Posterior cingulate gyrus (tissue), 11 donors: Measurements from ENCODE around the gene CBFA2T3.
A peak's percentile ranks its signal among the peaks of the same experiment; 100 is the strongest.
"Not testable (repeated sequence)": the region's sequence is repeated elsewhere in the genome, so short reads cannot be mapped to it uniquely, and the experiment has no call there.

Source experiments
- DNase-seq, 10 donors: peaks; one replicate each; pipeline versions ENCODE4 v3.0.0 to v3.0.0-alpha.2; 2020 to 2021; ENCODE audit warnings: mixed read lengths in 3 of 10
- intact Hi-C: fragments of 100-400 bp; cut with DNase I; formaldehyde crosslinking; loops from one replicate; pipeline ENCODE4 v1.15.1; 2023

The CBFA2T3 gene

DNA sequence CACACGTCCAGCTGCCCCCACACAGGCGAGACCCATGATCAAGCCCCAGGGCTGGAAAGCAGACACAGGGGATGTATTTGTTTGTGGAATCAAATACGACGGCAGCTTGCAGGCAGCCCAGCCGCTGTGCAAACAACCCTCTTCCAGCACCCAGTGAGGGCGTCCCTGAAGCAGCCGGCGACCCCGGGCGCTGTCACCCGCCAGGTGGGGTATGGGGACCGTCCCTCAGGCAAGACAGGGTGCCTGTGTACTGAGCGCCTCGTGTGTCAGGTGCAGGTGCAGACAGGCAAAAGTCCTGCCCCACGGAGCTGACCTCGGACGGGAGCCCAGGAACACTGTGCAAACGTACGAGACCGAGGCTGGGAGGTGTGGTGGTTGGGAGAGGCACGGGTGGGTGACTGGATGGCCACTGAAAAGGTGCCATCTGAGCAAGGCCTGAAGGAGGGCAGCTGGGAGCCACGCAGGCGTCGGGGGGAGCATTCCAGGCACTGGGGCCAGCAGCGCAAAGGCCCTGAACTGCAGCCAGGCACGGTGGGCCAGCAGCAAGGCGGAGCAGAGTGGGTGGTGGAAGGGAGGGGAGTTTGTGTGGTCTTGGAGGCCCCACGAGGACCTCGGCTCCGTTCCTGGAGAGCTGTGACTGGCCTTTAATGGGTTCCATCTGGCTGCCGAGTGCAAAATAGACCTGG lies 48.5 kb downstream of the CBFA2T3 start:
- intact Hi-C loops: no loop called here
- DNase-seq: no peak

DNA sequence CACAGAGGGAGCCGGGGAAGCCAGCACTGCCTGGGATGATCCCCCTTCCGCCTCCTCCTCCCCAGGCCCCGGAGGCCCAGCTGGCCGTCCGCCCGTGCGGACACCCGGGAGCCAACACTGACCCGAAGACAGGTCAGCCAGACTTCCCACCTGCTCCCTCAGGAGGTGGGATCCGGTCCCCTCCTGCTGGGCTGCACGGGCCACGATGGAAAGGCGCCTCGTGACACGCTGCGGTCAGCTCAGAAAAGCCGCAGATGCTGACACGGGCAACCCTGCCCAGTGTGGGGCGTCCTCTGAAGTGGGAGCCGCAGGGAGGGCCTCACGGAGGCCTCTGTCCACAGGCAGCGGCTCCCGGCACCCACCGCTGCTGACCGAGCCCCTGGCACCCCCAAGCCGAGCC lies 49.3 kb downstream of the CBFA2T3 start:
- intact Hi-C loops: no loop called here
- no peak for DNase-seq

DNA sequence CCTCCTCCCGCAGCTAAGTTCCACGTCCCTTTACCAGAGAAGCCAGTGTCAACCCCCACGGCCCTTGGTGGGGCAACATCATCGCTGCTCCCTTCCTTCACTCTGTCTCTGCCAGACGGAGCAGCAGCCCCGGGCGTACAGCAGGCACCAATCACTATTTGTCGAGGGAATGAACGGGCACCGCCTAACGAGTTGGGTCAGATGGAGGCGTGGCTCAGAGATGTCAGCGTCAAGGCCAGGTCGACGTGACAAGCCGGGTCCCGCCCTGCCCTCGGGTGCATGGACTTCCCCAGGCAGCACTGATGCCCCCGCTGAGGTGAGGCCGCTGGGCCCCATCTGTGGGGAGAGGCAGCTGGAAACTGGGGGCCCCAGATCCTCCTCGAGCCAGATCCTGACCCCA lies 50.0 kb downstream of the CBFA2T3 start:
- intact Hi-C loops: no loop called here
- DNase-seq: no peak

DNA sequence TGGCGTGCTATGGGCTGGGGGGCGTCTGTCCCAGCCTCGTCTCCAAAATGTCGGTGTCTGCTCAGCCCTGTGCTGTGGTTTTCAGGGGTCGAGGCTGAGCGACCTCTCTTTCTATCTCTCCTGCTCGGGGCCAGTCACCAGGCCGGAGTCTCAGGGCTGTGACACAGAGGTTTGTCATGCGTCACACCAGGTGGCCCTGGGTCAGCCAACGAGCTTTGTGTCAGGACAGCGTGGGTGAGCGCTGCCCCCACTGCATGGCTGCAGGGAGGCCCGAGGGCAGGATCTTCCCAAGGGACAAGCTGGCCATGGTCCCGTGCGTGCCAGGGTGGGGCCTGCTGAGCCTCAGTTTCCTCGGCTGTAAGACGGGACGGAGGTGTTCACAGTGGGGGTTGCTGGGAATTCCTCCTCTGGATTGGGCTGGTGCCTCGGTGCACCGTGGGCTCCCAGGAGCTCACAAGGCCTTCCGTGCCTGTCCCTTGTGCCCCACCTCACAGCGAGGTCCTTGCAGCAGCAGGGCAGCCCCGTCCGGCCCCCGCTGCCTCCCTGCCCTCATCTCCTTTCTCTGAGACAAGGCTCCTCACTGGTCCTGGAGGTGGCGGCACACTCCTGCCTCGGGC lies 50.5 kb downstream of the CBFA2T3 start:
- DNase-seq: no peak
- intact Hi-C loops: no loop called here

DNA sequence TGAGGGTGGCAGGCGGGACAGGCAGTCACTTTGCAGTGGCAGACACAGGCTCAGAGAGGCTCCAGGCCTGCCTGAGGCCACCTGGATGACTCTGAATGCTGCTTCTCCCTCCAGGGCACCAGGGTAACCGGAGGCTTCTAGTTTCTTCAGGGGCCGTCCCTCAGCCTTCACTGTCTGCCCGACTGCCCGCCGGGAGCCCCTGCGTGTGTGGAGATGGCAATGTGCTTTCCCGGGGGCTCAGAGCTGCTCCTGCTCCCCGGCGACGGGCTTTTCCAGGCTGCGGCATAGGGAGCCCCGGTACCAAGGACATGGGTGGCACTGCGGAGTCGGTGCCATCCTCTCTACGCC lies 51.5 kb downstream of the CBFA2T3 start:
- intact Hi-C loops: no loop called here
- DNase-seq: no peak

DNA sequence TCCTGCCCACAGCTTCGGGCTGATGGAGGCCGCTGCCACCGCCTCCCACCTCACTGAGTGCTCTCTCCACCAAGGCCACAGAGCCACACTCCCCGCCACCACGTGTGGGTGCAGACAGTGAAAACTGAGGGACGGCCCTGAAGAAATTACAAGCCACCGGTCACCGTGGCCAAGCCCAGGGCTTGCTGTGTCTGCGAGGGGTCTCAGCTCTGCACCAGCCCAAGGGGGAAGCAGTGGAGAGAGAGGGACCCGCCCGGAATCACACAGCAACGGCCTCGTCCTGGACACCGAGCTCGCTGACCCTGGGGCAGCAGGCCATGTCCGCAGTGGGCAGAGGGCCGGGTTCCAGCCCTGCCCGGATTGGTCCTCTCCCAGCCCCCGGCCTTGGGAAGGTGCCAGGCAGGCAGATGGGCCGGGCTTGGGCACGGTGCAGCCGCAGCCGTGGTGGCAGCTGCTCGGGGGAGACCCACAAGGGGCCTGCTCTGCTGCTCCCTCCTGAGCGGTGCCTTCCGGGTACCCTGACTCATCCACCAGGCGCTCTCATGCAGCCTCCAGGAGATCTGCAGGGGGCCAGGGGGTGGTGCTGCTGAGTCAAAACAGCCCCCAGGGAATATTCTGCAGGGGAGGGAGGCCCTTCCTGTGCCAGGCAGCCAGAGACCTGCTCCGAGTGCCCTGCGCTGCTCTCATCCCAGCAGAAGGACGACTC lies 52.0 kb downstream of the CBFA2T3 start:
- peak in 4 of 10 donors; percentile 21 to 84 (median 56) for DNase-seq
- intact Hi-C loops: no loop called here

DNA sequence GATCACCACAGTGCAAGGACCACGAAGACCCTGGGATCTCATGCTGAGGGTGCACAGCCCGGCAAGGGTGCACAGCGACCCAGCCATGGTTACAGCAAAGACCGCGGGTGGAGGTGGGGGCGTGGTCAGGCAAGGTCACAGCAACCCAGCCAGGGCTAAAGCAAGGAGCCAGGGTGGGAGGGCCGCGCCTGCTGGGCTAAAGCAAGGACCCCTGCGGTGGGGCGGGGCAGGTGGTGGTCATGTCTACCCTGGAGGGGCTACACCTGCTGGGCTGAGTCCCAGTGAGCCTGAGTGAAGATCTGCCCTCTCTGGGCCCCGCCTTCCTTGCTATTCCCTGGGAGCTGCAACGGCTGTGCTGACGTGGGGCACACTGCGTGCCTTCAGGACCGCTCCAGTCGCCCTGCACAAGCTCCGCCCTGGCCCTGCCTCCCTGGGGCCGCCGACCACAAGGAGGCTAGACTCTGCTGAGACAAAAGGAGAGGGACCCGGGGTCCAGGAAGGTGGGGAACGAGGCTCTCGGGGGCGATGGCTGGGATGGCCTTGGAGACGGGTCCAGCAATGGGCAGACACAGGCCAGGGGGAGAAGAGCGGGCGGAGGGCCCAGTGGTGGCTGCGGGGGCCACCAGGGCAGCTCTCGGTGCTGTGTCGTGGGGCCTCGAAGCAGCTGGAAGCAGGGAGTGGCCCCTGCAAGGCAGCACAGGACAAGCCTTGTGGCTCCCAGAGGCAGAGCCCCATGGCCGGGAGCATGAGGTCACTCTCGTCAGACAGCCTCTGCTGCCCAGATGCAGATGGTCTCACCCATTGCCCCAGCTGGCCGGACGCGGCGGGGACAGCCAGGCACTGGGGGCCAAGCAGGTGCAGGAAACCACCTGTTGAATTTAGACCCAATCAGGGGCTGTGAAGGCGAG lies 52.8 kb downstream of the CBFA2T3 start:
- no peak for DNase-seq
- intact Hi-C loops: no loop called here

DNA sequence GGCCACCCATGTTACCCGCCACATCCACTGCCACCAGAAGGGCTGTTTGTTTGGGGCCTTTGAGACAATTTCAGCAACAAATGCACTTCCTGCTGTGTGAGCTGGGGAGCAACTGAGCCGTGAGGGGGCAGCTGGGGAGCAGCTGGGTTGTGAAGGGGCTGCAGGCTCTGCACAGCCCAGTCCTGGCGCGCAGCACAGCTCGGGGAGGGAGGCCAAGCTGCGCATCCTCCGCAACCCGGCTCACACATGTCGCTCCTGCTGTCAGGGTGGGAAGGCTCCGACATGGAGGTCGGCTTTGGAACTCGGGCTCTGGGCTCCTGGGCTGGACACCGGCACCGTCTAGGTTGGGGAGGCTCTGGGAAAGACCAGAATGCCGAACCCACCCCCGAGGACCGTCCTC lies 53.6 kb downstream of the CBFA2T3 start:
- intact Hi-C loops: no loop called here
- DNase-seq: no peak

DNA sequence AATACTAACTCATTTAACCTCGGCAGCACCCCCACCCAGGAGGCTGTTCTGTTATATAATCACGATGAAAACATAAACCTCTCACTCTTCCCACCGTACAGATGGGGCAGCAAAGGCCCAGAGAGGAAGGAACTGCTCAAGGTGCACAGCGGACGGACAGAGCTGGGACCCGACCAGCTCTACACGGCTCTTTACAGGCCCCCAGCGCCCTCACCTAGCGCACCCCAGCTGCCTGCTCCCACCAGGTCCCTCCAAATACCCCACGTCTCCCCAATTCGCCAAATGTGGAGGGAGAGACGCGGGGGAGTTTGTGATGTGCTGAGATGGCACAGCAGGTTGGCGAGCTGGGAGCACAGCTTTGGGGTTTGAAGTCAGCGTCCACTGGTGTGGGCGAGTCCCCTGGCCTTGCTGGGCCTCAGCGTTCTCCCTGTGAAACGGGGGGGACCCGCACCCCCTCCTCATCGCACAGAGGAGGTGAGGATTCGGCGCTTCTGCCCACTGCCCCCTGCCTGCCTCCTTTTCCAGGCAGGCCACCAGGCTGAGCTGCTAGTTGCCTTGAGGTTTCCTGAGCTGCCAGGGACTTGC lies 54.1 kb downstream of the CBFA2T3 start:
- no peak for DNase-seq
- intact Hi-C loops: no loop called here

DNA sequence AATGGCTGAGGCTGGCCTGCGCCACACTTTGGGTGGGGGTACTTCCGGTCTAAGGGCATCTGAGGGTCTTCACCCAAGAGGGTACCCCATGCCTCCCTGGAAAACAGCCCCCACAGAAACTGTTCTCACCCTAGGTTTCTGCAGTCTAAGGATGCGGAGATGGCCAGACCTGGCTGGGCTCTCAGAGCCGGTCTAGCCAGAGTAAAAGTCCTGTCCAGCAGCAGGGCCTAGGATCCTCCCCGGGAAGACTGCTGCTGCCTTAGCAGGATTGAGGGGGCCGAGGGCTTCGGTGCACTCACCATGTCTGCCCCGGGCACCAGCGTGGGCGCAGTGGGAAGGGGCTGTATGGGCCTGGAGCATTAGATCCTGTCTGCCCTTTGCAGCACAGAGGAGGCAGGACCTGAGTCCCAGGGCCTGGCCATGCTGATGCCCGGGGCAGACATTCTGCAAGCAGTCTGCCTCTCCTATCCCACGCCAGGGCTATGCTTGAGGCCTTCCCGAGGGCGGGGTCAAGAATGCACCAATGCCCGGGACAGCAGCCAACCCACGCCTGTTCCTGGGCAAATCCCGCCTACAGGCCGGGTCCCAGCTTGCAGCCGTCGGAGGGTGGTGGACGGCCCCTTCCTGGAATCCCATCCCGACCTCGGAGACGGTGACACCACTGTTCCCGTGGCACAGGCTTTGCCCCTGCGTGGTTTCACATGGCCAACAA lies 54.7 kb downstream of the CBFA2T3 start:
- no peak for DNase-seq
- intact Hi-C loops: no loop called here

DNA sequence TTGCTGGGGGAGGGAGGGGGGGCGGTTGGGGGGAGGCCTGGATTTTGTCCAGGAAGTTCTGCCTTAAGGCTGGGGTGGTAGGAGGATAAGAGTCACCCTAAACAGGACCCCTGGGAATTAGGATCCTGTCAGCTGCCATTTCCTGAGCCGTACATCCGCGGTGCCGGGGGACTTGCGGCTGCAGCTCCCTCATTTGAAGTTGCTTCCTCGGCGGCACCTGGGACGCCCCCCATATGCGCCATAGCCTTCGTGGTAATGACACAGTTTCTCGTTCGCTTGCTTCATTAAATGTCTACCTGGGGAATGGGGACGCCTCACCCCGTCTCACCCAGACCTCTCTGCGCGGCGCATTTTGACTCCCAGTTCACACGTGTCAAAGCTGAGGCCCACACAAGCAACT lies 55.4 kb downstream of the CBFA2T3 start:
- intact Hi-C loops: no loop called here
- DNase-seq: no peak

DNA sequence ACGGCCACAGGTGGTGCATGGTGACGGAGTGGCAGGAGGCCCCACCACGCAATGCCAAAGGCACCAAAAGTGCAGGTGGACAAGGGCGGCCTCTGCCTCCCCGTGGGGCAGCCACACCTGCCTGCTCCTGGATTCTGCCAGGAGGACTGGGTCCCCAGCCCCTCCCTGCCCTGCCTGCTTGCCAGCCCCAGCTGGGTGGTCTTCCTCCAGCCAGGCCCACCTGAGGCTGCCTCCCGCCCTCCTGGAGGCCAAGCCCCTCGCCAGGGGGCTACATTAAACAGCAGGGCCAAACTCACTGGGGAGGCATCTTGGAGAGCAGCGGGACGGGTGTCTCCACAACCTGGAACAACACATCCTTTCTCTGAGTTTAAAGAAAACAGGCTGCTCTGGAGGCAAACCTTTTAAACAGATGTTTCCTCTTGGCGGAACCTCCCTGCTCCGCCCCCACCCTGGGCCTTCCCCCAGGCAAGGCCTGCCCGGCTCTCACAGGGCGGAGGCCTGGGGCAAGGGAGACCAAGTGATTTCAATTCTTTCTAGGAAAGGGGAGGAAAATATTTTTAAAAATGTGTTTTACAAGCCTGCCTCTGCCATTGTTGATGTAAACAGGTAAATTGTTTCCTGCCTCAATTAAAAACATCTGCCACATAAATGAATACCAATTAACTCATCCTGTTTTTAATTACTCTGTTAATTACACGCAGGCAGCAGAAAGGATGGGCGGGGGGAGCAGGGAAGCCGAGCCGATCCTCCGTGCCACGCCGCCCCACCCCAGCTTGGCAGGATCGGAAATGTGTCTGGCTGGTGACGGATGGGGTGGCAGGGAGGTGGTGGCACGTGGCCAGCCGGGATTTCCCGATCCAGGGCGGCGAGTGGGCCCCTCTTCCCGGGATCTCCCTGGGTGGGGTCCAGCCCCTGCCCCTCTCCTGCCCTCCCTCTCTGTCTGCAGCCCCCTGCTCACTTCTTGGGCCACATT lies 56.1 kb downstream of the CBFA2T3 start:
- intact Hi-C loops: no loop called here
- DNase-seq: no peak

DNA sequence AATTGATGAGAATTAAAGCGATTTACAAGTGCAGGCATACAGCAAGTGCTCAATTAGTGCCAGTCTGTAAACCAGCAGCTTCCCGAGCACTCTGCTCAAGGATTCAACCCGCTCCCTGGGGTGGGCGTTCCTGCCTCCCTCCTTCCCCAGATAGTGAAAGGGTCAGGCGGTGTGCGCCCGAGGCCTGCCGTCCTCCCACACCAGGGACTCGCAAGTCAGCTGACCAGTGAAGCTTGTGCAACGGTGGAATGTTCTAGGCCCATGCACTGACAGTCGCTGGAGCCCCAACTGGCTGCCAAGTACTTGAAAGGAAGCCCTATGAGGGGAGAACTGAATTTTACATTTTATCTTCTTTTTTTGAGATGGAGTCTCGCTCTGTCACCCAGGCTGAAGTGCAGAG lies 57.1 kb downstream of the CBFA2T3 start:
- intact Hi-C loops: no loop called here
- DNase-seq: no peak

DNA sequence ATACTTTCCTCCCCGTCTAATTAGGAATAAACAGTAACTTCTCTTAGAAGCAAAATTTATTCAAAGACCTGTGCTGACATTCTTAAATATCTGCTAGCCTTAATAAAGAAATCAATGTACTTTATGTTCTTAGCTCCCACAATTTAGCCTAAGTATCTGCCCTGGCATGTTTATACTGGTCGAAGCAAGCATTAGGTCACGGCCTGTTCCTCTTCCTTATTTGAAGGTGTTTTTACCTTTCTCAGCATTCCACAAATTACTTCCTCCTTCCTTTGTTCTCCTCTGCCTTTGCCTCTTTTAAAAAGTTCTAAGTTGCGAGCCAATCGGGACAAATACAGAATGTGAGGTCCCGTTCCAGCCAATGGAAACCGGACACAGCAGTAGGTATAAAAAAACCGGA lies 58.1 kb downstream of the CBFA2T3 start:
- DNase-seq, intact Hi-C loops: not testable (repeated sequence)

DNA sequence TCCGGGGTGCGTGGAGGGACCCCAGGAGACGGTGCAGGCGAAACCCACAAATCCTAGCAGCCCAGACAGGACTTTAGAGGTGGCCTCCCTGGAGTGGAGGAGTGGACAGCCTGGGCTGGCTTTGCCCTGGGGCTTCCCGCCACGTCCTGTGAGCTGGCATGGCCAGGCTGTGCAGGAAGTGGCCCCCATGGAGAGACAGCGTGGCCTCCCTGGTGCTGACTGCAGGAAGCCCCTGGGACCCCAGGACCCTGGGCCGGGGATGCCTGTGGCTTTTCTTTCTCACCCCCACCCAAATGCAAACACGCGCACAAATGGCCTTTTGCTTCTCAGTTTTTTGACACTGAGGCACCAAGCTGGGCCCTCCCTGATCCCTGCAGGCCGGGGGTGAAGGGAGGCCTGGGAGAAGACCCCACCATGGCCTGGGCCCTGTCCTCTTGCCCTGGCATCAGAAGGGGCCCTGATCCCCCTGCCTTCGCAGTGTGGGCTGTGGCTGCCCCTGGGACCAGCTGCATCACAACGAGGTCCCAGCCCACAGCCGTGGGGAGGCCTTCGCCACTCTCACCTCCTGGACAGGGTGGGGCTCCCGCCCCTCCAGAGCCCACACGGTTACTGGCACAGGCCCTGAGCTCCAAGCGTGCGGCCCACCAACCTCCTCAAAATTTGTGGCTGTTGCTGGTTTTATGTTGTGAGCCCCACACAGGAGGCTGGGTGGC lies 58.9 kb downstream of the CBFA2T3 start:
- intact Hi-C loops: no loop called here

DNA sequence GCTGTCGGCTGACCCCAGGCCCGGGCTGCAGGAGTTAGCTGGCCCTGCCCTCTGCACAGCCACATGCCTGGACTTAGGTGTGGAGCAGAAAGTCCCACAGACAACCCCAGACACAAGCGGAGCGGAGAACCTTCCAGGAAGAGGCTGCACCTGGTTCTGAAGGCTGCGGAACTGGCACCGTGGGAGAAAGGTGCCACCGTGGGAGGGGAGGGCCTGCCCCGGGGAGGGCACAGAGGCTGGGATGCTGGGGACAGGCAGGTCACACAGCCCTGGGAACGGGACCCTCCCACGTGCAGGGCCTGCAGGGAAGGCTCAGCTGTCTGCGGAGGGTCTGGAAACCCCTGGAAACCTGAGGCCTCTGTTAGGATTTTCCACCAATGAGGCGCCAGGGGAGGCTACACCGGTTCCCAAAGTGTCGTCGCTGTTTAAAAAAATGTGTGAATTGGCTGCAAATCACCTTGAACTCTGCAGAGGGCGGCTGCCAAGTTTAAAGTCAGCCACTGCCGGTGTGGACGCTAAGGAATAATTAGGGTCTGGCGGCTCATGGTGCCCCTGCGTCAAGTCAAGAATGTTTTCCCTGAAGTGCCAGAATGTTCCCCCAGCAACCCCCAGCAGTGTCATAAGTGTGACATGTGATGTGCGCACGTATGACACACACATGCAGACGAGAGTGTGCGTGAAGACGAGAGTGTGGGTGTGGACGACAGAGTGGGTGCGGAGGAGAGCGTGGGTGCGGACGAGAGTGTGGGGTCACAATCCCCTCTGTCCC lies 59.7 kb downstream of the CBFA2T3 start:
- DNase-seq: no peak
- intact Hi-C loops: no loop called here

More for the DNA sequence above, 58.9 kb downstream of the CBFA2T3 start:
- no peak for DNase-seq

DNA sequence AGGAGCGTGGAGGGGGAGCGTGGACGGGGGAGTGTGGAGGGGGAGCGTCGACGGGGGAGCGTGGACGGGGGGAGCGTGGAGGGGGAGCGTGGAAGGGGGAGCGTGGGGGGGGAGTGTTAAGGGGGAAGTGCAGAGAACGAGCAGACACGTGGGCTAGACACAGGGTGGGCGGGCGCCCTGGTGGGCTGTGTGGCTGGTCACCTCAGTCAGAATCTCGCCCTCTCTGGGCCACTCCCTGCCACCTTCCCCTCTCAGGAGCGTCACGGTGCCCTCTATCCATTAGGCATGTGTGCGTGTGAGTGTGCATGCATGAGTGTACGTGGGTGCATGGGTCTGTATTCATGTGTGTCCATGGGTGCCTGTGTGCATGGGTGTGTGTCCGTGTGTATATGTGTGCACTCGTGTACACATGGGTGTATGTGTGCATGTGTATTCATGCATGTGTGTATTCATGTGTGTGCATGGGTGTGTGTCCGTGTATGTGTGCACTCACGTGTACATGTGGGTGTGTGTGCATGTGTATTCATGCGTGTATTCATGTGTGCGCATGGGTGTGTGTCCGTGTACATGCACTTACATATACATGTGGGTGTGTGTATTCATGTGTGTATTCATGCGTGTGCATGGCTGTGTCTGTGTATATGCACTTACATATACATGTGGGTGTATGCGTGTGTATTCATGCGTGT lies 61.2 kb downstream of the CBFA2T3 start:
- intact Hi-C loops: no loop called here
- DNase-seq: no peak
